ENCODE data around the gene KNL1. TPM values are rescaled to one million over a fixed set of nuclear protein-coding genes. Genes with fewer than 3 reads are reported as not detected.
"Not testable (repeated sequence)": the region's sequence is repeated elsewhere in the genome, so short reads cannot be mapped to it uniquely, and the experiment has no call there.

Gene KNL1
- total RNA-seq, 1 experiment from 2014 or later, result 19.7 TPM

DNA sequence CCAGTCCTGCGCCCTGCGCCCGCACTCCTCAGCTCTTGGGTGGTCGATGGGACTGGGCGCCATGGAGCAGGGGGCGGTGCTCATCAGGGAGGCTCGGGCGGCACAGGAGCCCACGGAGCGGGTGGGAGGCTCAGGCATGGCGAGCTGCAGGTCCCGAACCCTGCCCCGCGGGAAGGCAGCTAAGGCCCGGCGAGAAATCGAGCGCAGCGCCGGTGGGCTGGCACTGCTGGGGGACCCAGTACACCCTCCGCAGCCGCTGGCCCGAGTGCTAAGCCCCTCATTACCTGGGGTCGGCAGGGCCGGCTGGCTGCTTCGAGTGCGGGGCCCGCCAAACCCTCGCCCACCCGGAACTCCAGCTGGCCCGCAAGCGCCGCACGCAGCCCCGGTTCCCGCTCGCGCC, 82.9 kb downstream of the KNL1 start:
- H4K91ac ChIP-seq (ENCODE audit: insufficient read length, low read depth, low read length); H3K27ac ChIP-seq (ENCODE audit: insufficient read length, low read depth, low read length); H3K14ac ChIP-seq (ENCODE audit: insufficient read depth, low read length); H4K5ac ChIP-seq (ENCODE audit: insufficient read length, low read depth, low read length); H3K4me3 Mint-ChIP-seq; H2BK12ac ChIP-seq (ENCODE audit: insufficient read length, low read depth, low read length); H3K23ac ChIP-seq (ENCODE audit: insufficient read length, low read depth, low read length); H3K9ac ChIP-seq (ENCODE audit: extremely low read depth, insufficient read length, low read length); H2AK5ac ChIP-seq (ENCODE audit: insufficient read length, low read length); H3K4me1 ChIP-seq (ENCODE audit: insufficient read depth, low read length); H3K79me1 ChIP-seq (ENCODE audit: insufficient read depth, low read depth, low read length, poor library complexity, severe bottlenecking); H3K23me2 ChIP-seq (ENCODE audit: insufficient read length, low read depth, low read length, poor library complexity, severe bottlenecking); H3T11ph ChIP-seq (ENCODE audit: low read length); H3K4ac ChIP-seq (ENCODE audit: low read depth, low read length); H3K36me3 Mint-ChIP-seq (ENCODE audit: insufficient read depth in 1 of 3, low read depth in 3 of 3); H3K27me3 Mint-ChIP-seq (ENCODE audit: low read depth); H3K18ac ChIP-seq (ENCODE audit: insufficient read length, low read depth, low read length); H3K27me3 ChIP-seq (ENCODE audit: insufficient read depth, low read length); H2BK120ac ChIP-seq (ENCODE audit: low read depth, low read length, poor library complexity, severe bottlenecking); H3K4me1 Mint-ChIP-seq; DNase-seq; H3K27ac Mint-ChIP-seq; H2BK15ac ChIP-seq (ENCODE audit: low read depth, low read length); H4K20me1 ChIP-seq (ENCODE audit: control insufficient read depth, insufficient read depth, insufficient read length); H2BK5ac ChIP-seq (ENCODE audit: insufficient read length, low read length); H3K79me2 ChIP-seq (ENCODE audit: insufficient read depth, low read length); H3K56ac ChIP-seq (ENCODE audit: insufficient read length, low read depth, low read length); H4K8ac ChIP-seq (replicated peaks; ENCODE audit: insufficient read length, low read depth, low read length); H2AFZ ChIP-seq (ENCODE audit: low read length); H3K4me2 ChIP-seq (ENCODE audit: insufficient read depth, insufficient read length, low read length); H3K9me3 ChIP-seq (ENCODE audit: control insufficient read depth, low read depth, low read length); H2BK20ac ChIP-seq (ENCODE audit: low read depth, low read length, poor library complexity, severe bottlenecking): not testable (repeated sequence)
- H3K9me3 Mint-ChIP-seq, result peaks cover 8 to 12% of the 10 kb centered on the region in 2 experiments; a peak in 4 of 5 replicates
- no CpG with 5 or more reads among the region's 38 CpGs for WGBS (ENCODE audit: extremely low coverage, insufficient read length, low lambda C conversion rate)
